ENCODE data around the gene TNFAIP2.
"Not testable (repeated sequence)": the region's sequence is repeated elsewhere in the genome, so short reads cannot be mapped to it uniquely, and the experiment has no call there.

DNA sequence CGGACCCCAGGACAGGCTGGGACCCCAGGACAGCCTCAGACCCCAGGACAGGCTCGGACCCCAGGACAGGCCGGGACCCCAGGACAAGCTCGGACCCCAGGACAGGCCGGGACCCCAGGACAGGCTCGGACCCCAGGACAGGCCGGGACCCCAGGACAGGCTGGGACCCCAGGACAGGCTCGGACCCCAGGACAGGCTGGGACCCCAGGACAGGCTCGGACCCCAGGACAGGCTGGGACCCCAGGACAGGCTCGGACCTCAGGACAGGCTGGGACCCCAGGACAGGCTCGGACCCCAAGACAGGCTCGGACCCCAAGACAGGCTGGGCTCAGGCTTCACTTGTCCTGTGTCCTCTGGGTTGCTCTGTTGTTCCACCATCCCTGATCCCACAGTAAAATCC, 32.2 kb downstream of the TNFAIP2 start:
- TF ChIP-seq, protein P1, sequence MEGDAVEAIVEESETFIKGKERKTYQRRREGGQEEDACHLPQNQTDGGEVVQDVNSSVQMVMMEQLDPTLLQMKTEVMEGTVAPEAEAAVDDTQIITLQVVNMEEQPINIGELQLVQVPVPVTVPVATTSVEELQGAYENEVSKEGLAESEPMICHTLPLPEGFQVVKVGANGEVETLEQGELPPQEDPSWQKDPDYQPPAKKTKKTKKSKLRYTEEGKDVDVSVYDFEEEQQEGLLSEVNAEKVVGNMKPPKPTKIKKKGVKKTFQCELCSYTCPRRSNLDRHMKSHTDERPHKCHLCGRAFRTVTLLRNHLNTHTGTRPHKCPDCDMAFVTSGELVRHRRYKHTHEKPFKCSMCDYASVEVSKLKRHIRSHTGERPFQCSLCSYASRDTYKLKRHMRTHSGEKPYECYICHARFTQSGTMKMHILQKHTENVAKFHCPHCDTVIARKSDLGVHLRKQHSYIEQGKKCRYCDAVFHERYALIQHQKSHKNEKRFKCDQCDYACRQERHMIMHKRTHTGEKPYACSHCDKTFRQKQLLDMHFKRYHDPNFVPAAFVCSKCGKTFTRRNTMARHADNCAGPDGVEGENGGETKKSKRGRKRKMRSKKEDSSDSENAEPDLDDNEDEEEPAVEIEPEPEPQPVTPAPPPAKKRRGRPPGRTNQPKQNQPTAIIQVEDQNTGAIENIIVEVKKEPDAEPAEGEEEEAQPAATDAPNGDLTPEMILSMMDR (IDR thresholded peaks at IDR 0.05): not testable (repeated sequence)
- TF ChIP-seq EP300 (IDR thresholded peaks at IDR 0.05): not testable (repeated sequence)

Measured in ovary (tissue), 3 donors.